Activated naive CD4-positive, alpha-beta T cell treated with anti-CD3 and anti-CD28 coated beads, Interleukin-2, amount 50 U/mL, for 72 hours (primary cell): ENCODE measurements around the gene ITFG1. TPM values are rescaled to one million over a fixed set of nuclear protein-coding genes. Genes with fewer than 3 reads are reported as not detected.
"Not testable (repeated sequence)": the region's sequence is repeated elsewhere in the genome, so short reads cannot be mapped to it uniquely, and the experiment has no call there.

Experiments used
- ATAC-seq, 2 donors: fragments of 150-1000 bp; cut with Tn5 transposase; 2 replicates each; pipeline ENCODE4 v1.10.0; 2021; ENCODE audit warnings: mild to moderate bottlenecking in 2 of 2, moderate library complexity in 2 of 2
- DNase-seq, 2 donors: peaks; one replicate each; pipeline ENCODE4 v3.0.0; 2021 to 2022; ENCODE audit warnings: low spot score in 2 of 2
- H3K27ac Mint-ChIP-seq, 2 donors: one replicate each; pipeline ENCODE4 v1.8.0; 2022; ENCODE audit warnings: mild to moderate bottlenecking in 2 of 2, mixed read lengths in 2 of 2
- H3K36me3 Mint-ChIP-seq, 2 donors: one replicate each; pipeline ENCODE4 v1.8.0; 2022; ENCODE audit warnings: mixed read lengths in 2 of 2
- H3K9me3 Mint-ChIP-seq, 2 donors: one replicate each; pipeline ENCODE4 v1.8.0; 2022; ENCODE audit warnings: mixed read lengths in 2 of 2
- total RNA-seq, 2 donors: library from RNA; stranded (reverse); gene quantifications; one replicate each; pipeline ENCODE4 v1.2.3, GENCODE V29; 2022

The ITFG1 gene
- total RNA-seq, 2 donors from 2014 or later = 14.1 to 15.9 TPM

DNA sequence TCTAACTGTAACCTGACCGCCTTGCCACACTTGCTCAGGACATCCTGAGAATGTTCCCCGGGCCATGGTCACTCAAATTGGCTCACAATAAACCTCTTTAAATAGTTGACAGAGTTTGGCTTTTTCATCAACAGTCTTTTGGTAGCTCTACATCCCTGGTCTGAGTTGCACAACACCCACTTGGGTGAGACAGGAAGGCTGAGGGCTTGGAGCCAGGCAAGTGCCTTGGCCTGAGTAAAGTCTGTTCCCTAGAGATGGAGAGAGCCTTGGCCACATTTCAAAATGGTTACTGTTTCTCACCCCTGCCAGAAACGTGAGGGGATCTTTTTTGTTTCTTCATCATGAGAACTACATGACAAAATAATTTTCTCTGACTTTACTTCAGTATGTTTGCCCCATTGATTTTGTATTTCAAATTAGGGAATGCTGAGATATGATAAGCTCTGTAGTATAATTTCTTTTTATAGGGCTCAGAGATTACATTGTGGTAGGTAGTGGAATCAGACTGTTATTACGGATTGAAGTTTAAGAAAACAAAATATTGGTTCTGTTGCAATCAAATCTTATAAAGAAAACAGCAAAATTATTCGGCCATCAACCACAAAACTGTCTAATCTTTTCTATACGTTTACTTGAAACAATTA lies 263.2 kb downstream of the ITFG1 start:
- ATAC-seq (no peak), DNase-seq (no peak)
- Mint-ChIP-seq H3K36me3 (peaks cover 3 to 5% of the 10 kb centered on the region in 2 donors), H3K9me3 (peaks cover 0 to 3% of the 10 kb centered on the region in 2 donors), H3K27ac (no peak overlapping the region)

DNA sequence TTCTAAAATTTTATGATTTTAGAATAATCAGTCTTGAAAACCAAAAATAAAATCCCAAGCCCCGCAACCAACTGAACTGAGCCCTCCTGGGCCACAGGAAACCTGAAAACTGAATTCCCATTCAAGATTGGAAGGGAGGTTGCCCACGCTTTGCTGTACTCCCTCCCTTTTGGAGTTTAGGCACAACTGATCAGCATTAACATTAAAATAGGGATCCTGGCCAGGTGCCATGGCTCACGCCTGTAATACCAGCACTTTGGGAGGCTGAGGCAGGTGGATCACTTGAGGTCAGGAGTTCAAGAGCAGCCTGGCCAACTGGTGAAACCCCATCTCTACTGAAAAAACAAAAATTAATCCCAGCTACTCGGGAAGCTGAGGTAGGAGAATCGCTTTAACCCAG lies 264.4 kb downstream of the ITFG1 start:
- Mint-ChIP-seq H3K36me3 (peaks cover 10 to 12% of the 10 kb centered on the region in 2 donors), H3K27ac (no peak overlapping the region), H3K9me3 (peaks cover 0 to 9% of the 10 kb centered on the region in 2 donors)
- no peak for DNase-seq
- ATAC-seq = no peak

DNA sequence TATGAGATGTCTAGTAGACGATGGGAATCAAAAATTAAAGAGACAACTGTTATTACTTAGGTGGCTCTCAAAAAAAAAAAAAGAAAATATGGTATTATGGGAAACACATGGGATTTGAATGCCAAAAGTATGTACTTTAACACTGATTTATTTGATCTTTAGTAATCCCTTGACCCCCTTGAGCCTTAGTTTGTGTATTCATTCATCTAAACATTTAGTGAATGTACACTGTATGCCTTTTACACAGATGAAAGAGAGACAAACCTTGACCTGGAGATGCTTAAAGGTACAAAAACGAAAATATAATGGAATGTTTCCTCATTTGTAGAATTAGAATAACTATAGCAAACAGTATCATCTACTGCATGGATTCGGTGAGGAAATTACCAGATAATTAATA lies 278.5 kb downstream of the ITFG1 start:
- no peak for ATAC-seq
- Mint-ChIP-seq H3K27ac (no peak overlapping the region), H3K36me3 (peaks cover 18 to 28% of the 10 kb centered on the region in 2 donors), H3K9me3 (peaks cover 4 to 5% of the 10 kb centered on the region in 2 donors)
- no peak for DNase-seq

DNA sequence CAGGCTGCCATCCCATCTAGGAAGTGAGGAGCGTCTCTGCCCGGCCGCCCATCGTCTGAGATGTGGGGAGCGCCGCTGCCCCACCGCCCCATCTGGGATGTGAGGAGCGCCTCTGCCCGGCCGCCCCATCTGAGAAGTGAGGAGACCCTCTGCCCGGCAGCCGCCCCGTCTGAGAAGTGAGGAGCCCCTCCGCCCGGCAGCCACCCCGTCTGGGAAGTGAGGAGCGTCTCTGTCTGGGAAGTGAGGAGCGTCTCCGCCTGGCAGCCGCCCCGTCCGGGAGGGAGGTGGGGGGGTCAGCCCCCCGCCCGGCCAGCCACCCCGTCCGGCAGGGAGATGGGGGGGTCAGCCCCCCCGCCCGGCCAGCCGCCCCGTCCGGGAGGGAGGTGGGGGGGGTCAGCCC lies 279.8 kb downstream of the ITFG1 start:
- peaks cover 18 to 28% of the 10 kb centered on the region in 2 donors for H3K36me3 Mint-ChIP-seq
- not testable (repeated sequence) for DNase-seq, H3K9me3 Mint-ChIP-seq, ATAC-seq, H3K27ac Mint-ChIP-seq

DNA sequence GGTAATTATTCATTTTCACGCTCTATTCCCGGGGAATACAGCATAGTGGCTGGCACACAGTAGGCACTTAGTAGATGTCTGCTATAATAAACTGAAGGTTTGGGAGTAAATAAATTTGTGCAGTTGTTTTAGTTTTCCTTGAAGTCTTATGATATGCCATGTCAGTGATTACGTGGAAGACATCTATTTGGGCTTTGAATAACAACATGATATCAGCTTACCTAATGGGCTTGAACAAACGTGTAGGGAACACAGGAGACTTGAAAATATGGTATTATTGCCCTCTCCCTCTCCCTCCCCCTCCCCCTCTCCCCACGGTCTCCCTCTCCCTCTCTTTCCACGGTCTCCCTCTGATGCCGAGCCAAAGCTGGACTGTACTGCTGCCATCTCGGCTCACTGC lies 280.8 kb downstream of the ITFG1 start:
- H3K36me3 Mint-ChIP-seq = peaks cover 19 to 24% of the 10 kb centered on the region in 2 donors
- H3K9me3 Mint-ChIP-seq = peaks cover 0 to under 1% of the 10 kb centered on the region in 2 donors
- no peak overlapping the region for H3K27ac Mint-ChIP-seq
- no peak for DNase-seq
- ATAC-seq = no peak

DNA sequence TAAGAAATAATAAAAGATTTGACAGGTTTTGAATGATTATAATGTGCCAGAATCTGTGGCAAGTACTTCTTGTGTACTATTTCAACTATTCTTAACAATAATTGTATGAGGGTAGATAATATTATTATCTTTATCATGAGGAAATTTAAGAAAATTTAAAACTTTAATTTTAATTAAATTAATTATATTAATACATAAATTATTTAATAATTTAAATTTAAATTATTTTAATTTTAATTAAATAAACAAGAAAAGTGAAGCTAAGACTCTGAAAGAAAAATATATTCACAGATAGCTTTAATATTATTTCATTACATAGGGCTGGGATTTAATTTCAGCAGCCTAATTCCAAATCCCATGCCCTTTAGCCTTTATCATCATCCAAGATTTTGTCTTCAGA lies 285.7 kb downstream of the ITFG1 start:
- Mint-ChIP-seq H3K27ac (no peak overlapping the region), H3K9me3 (peaks cover 0 to 5% of the 10 kb centered on the region in 2 donors), H3K36me3 (peaks cover 9 to 10% of the 10 kb centered on the region in 2 donors)
- ATAC-seq = no peak
- DNase-seq = no peak

DNA sequence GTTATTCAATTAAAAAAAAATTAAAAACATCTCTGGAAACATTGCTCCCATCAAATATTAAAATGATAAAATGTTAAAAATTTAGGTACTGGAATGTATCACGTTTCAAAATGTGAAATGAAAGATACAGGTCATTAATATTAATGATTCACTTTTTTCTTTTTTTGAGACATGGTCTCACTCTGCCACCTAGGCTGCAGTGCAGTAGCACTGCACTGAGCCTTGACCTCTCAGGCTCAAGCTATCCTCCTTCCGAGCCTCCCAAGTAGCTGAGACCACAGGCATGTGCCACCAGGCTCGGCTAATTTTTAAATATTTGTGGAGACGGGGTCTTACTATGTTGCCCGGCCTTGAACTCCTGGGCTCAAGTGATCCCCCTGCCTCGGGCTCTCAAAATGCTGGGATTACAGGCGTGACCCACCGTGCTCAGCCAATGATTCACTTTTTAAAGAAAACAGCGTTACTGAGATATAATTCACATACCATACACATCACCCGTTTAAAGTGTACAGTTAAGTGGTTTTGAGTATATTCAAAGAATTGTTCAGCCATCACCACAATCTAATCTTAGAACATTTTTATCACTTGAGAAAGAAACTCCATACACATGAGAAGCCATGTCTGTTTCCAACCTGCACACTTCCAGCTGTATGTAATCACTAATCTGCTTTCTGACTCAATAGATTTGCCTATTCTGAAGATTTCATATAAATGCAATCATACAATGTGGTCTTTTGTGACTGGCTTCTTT lies 298.0 kb downstream of the ITFG1 start:
- ATAC-seq = no peak
- Mint-ChIP-seq H3K9me3 (no peaks in the 10 kb centered on the region), H3K27ac (no peak overlapping the region), H3K36me3 (no peaks in the 10 kb centered on the region)
- DNase-seq = no peak

DNA sequence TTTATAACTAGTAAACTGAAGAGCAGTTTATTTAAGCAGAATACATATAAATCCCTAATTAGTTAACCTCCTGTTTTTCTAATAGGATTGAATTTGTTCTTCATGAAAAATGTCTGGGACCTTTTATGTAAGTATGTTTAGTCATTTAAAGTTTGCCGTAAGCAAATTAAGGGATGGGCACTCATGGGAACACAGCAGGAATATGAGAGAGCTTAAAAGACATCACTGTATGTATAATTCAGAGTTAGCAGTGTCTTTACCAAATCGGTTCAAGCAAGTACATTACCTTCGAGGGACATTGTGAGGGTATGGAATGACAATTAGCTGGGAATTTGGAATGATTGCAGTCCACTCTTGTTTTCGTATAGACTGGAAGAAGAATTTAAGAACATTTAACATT lies 299.4 kb downstream of the ITFG1 start:
- ATAC-seq (no peak), DNase-seq (no peak)
- Mint-ChIP-seq H3K9me3 (peaks cover 5 to 6% of the 10 kb centered on the region in 2 donors), H3K27ac (no peak overlapping the region), H3K36me3 (peaks cover 8% of the 10 kb centered on the region in 2 donors)

DNA sequence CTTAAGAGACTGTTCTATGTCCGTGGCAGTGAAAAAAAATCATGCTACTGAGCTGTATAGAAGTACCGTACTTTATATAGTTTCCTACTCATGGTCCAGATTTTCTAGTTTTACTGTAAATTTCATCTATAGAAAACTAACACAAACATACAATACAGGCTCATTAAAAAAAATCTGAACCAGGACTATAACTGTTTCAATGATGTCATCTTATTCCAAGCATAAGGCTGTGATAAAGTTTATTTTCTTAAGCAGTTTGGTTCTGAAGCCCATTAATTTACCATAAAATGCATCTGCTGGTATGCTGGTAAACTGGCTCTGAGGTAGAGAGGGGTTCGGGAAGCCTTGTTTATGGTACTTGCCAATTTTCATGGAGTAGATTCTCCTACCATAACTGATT lies 300.4 kb downstream of the ITFG1 start:
- peaks cover 11 to 15% of the 10 kb centered on the region in 2 donors for H3K36me3 Mint-ChIP-seq
- no peak overlapping the region for H3K27ac Mint-ChIP-seq
- H3K9me3 Mint-ChIP-seq = peaks cover 6% of the 10 kb centered on the region in 2 donors
- no peak for DNase-seq
- no peak for ATAC-seq

DNA sequence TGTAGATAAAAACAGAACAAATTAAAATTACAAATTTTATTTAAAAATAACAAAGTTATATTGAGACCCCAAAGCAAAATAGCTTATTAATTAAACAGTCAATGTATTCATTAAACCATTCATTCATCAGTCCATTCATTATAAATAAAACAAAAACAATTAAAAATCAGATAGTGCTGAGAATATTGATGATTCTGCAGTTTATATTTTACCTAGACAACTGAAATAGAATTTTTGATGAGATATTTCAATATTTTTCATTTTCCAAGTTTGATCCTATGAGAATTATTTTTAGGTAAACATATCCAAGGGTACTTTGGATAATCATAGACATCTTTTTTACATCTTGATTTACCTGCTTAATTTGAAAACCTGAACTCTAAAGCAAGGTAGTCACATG lies 301.9 kb downstream of the ITFG1 start:
- H3K9me3 Mint-ChIP-seq = peaks cover 6% of the 10 kb centered on the region in 2 donors
- H3K27ac Mint-ChIP-seq = no peak overlapping the region
- DNase-seq (no peak), ATAC-seq (no peak)
- H3K36me3 Mint-ChIP-seq = peaks cover 11 to 16% of the 10 kb centered on the region in 2 donors

DNA sequence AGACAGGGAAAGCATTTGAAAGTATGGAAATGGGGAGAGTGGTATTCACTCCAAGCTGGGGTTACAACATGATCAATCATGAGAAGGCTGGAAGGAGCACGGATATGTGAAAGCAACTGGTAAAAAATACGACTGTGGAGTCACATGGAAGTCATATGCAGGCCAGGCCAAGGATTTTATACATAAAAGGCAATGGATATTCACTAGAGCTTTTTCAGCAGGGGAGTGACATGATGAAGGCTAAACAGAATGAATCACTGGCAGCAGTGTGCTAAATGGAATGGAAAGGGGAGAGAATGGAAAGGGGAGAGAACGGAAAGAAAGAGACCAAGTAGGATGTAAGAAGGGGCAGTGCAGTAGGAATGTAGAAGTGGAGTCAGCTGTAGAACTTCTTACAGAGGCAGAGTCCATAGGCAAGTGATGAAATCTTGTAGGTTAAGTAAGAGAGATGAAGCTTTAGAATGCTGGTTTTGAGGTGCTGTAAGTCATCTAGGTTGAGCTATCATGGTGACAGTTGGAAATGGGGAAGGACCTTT lies 304.1 kb downstream of the ITFG1 start:
- peaks cover 32 to 36% of the 10 kb centered on the region in 2 donors for H3K36me3 Mint-ChIP-seq
- H3K27ac Mint-ChIP-seq = peak overlapping the region in 1 of 2 donors; percentile 0
- H3K9me3 Mint-ChIP-seq = peaks cover 16 to 22% of the 10 kb centered on the region in 2 donors
- DNase-seq (no peak), ATAC-seq (no peak)

DNA sequence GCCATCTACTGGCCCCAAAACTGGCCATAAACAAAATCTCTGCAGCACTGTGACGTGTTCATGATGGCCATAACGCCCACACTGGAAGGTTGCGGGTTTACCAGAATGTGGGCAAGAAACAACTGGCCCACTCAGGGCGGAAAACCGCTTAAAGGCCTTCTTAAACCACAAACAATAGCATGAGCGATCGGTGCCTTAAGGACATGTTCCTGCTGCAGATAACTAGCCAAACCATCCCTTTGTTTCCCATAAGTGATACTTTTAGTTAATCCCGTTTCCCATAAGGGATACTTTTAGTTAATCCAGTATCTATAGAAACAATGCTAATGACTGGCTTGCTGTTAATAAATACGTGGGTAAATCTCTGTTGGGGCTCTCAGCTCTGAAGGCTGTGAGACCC lies 308.4 kb downstream of the ITFG1 start:
- H3K27ac Mint-ChIP-seq, DNase-seq, ATAC-seq: not testable (repeated sequence)
- peaks cover 27% of the 10 kb centered on the region in 2 donors for H3K9me3 Mint-ChIP-seq
- H3K36me3 Mint-ChIP-seq = peaks cover 40 to 51% of the 10 kb centered on the region in 2 donors

DNA sequence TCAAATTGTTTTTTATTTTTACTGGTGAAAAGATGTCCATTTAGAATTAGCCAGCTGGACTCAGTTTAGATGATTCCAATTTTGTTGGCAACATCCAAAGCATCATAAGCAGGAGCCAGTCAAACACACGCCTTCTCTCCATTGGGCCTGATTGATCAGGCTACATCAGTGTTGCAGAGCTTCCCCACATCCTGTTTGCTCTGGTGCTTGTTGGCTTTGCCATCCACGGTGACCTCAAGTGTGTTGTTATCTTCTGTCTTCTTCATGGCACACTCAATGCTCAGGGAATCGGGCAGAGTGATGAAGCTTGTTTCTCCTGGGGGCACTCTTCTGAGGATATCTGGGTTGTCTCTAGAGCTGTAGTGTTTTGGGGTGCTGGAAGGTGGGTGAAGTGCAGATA lies 310.8 kb downstream of the ITFG1 start:
- H3K36me3 Mint-ChIP-seq = peaks cover 29 to 35% of the 10 kb centered on the region in 2 donors
- peak overlapping the region in 1 of 2 donors; percentile 45 for H3K27ac Mint-ChIP-seq
- DNase-seq = no peak
- peaks cover 21 to 22% of the 10 kb centered on the region in 2 donors for H3K9me3 Mint-ChIP-seq
- no peak for ATAC-seq

DNA sequence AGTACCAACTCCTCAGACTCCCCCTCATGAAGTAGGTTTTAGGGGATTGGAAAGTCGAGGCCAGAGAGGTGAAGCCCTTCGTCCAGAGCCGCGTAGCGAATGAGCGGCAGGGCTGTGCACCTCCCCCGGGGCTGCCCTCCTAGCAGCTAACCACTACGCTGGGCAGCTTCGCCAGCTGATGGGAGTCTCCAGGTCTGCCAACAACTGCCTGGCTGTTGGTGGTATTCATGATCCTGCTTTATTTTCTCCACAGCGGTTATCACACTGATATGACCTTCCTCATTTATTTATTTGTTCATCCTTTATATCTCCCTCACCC lies 316.3 kb downstream of the ITFG1 start:
- Mint-ChIP-seq H3K36me3 (peaks cover 0 to 14% of the 10 kb centered on the region in 2 donors), H3K9me3 (no peaks in the 10 kb centered on the region), H3K27ac (no peak overlapping the region)
- DNase-seq (no peak), ATAC-seq (no peak)

DNA sequence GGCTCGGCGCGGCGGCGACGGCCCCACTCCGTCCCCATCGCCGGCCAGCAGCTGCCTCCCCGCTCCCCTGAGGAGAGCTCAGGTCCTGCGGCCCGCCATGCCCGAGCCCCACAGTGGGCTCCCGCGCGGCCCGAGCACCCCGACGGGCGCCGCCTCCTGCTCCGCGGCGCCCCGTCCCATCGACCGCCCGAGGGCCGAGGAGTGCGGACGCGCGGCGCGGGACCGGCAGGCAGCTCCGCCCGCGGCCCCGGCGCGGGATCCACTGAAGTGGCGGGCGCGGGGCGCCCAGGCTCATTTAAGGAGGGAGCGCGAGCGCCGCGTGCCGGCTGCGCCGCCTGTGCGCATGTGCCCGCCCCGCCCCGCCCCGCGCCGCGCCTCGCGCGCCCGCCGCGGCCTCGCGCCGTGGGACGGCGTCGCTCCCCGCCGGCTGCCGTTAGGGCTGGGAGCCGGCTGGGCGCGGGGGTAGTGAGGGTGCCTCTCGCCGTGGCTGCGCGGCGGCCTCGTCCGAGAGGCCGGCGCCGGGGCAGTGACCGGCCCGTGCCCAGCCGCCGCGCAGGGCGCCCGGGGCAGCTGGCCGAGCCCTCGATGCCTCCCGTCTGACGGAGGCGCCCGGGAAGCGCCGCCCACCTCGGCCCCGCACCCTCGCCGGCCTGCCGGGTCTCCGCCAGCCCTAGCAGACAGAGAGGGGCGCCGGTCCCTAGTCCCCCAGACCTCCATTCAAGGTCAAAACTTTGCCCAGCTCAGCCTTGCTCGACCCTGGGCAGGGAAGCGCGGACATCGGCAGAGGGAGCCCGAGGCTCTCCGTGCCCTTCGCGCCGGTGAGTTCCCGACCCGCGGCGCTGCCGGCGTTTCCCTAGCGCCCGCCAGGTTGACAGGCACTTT lies 316.9 kb downstream of the ITFG1 start, which contains the start of gene NETO2:
Gene NETO2, minus strand, starts transcription at position 269 of the 882 bp plus-strand sequence. CDS start 333 bp downstream, outside the sequence.
- ATAC-seq = peak; percentile 49 to 73
- Mint-ChIP-seq H3K9me3 (no peaks in the 10 kb centered on the region), H3K27ac (no peak within 1 kb of the TSS), H3K36me3 (peaks cover 2 to 14% of the 10 kb centered on the region in 2 donors)
- DNase-seq = peak; percentile 60 to 68

DNA sequence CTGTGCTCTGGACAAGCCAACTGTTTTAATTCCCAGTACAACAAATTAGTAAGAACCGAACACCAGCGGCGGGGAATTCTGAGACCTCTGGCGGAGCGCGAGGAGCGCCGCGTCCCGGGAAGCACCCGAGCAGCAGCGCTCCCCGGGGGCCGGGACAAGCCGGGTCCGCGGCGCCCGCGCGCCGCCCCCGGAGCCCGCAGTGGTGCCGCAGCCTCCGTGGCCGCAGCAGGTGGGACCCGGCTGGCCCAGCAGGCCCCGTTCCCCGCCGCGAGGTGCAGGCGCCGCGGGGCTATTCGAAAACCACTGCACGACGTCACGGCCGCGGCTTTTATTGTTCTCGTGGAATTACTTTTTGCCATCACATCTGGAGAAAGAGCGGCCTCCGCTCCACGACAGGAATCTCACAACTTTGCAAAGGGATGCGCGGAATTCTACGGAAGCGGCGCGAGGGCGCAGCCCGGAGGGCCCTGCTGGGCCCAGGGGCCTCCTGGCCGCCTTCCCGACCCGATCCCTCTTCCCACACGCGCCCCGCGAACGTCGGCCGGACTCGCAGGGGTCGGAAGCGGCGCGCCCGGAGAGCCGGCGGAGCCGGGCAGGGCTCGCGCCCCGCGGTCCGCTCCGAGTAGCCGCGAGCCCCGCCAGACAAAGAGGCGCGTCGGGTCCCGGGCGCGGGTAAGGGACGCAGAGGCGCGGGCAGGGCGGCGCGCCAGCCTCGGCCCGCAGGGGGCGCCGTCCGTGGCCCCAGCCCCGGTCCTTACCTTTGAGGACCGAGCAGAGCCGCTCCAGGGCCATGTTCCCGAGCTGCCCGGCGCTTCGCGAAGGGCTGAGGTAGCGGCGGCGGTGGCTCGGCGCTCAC lies 317.8 kb downstream of the ITFG1 start:
- no peaks in the 10 kb centered on the region for H3K9me3 Mint-ChIP-seq
- DNase-seq (peak; percentile 57 to 79), ATAC-seq (peak; percentile 74 to 82)
- H3K36me3 Mint-ChIP-seq = peaks cover 10 to 14% of the 10 kb centered on the region in 2 donors
- H3K27ac Mint-ChIP-seq = no peak overlapping the region
